GM18861 (cell line): ENCODE data around the gene HOXA9.

Experiments used
- ATAC-seq: cut with Tn5 transposase; IDR thresholded peaks from one replicate; pipeline ENCODE4 v1.9.1; 2021; ENCODE audit not compliant: unreplicated experiment

The HOXA9 gene

DNA sequence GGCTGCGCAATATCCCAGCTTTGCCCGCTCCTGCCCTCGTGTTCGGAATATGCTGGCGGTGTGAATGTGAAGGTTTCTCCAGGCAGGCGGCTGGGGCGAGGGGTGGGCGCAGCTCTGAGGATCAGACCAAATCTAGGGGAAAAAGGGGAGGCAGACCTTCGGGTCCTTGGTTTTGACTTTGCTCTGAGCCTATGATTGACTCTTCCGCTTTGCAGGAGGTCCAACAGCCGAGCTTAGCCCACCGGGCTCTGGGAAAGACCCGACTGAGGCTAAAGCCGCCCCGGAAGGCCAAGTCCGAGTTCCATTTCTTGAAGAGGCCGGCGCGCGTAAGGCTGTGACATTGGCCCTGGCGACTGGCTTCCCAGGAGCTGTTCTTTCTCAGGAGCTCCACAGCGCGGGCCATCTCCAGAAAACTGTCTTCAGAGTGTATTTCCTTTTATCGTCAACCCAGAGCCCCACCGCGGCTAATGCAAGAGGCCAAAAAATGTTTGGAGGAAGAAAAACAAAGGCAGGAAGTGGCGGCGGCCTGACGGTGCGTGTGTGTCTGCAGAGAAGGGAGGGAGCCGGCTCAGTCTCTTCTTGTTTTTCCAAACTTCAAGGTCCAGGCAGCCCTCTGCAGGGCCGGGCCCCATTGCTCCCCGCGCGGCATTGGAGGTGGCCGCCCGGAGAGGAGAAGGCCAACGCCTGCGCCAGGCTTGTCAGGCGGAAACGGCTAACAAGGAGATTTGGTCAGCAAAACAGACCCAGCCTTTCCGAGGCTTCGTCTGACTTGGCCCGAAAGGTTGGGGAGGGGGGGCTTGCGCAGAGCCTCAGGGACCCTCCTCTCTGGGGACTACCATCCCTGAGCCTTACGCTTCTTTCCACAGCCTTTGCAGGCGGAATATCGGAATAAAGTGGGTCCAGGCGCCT is 23.3 kb upstream of the HOXA9 start:
- ATAC-seq = no peak

DNA sequence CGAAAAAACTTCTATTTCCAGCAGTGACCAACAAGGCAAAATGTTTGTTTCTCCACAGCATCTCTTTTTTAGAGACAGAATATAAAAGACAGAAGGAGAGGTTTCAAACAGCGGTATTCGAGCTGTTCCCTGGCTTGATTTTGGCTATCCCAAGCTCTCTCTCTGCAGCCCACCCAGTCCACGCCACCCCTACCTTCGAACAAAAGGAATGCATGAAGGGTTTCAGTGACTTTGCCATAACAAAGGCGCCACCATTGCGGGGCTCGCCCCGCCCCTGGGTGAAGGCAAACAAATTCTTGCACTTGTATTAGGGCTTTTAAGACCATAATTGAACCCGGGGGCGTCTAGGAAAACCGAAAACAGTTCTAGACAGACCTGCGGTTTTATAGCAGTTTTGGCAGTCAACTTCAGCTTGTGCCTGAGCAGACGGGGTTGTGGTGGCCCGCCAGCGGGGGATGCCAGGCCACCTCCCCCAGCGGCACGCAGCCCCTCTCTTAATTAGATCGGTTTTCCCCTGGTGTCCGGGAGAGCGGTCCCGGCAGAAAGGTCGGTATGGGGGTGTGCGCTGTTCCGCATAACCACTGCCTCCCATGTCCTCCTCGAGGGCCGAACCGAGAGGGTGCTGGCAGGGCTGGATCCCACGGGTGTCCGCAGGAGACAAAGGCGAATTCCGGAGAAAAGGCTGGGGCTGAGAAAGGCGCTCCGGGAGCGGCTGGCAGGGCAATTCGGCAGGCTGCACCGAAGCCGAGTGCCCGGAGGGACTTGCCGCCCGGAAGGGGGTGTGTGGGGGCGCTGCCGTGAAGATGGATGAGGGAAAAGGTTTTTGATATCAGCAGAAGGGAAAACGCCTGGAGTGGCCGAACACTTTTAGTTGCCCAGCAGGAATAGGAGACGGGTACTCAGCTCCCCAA is 22.4 kb upstream of the HOXA9 start:
- no peak for ATAC-seq

DNA sequence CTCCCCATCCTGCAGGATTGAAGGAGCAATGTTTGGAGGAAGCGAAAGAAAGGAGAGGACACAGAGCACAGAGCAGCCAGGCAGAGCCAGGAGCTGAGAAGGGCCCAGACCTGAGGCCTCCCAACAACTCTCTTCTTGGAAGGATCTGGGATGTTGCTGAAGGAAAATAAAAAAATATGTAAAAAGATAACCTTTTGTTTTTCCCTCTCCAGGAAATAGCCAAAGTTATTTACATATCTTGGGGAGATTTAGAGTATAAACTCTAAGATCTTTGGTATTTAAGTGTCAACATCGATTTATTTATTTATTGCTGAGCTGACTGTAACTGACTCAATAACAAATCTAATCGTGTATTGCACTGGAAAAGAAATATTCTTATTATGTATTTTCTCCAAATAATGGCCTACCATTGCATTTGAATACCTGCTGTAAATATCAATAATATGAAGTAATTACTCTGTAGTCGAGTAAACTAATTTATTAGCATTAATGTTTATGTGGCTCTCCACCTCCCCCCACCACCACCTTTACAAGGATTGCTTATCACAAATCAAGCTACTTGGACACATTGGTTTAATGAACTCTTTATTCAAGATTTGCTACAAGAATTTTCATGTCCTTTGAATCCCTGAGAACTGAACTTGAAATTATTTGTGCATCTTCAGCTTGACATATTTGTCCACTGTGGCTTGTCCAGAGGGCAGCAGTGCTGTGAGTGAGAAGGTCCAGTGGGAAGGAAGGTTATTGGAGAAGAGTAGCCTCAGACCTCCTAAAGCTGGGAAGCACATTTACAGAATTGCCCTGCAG is 21.5 kb upstream of the HOXA9 start:
- ATAC-seq = no peak

- no peak for ATAC-seq
Observed at GRCh38 chr7:27185854-27186667, 20.7 kb upstream of the HOXA9 start.

DNA sequence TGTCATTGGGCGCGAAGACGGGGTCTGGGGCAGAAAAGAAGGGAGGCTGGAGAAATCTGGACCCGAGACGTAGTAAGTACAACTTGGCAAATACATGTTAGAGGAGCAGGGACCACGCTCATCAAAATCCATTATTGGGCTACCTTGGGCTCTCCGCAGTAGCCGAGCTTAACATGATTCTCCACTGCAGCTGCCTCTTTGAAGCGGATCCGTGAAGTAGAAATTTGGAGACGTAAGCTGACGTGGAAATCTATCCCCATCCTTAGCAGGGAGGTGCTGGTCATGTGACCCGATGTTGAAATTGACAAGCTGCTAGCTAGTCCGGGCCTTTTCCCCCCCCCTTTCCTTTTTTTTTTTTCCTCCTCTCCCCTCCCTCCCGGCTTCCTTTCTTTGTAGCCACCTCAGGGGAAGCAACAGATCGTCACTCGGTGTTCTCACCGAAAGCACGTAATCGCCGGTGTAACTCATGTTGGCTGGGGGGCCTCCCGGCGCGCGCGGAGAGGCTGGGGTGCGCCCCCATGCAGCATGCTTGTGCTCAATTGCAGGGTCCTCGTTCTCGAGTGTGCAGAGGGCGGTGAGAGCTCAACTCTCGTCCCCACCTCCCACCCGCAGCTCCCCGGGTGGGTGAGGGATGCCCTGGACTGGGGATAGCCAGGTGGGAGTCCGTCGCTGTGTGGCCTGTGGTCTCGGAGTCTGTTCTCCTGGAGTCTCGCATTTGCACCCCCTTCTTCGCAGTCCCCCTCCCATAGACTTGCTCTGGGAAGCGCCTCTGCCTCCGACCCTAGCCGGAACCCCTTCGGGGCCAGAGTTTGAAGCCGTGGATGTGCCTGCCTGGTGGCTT is 19.9 kb upstream of the HOXA9 start, which contains the start of gene HOXA11:
HOXA11 (minus strand) TSS at position 220 of the 841 bp plus-strand sequence; CDS start at position 132, 88 bp downstream.
- no peak for ATAC-seq

GRCh38 chr7:27184337-27185012 is 19.1 kb upstream of the HOXA9 start:
- ATAC-seq = no peak

DNA sequence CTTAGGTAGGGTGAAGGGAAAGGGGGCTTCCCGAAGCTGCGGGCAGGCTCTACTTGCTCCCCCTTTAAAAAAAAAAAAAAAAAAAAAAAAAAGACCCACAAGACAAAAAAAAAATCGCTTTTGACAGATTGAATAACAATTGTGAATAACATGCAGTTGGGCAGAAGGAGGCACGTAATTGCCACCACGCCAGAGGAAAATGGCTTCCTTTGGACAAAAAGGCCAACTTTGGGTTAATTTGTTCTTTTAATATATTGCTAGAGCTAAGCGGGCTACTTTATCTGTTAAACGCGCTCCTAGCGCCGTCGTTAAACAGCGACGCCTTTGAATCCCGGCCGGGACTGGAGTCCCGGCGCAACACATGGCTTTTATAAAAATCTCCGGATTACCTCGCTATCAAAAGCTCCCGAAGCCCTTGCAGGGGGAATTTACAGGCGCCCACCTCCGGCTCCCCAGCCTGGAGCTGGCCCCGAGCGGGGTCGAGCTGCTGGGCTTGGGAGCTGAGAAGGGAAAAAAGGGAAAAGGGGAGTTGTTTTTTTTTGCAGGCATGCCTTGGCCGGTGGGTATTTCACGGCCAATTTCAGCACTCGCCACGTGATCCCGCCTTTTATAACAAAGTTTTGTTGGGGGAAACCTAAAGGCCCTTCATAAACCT is 18.5 kb upstream of the HOXA9 start:
- ATAC-seq = no peak

- ATAC-seq = no peak
Observed at GRCh38 chr7:27182861-27183681, 17.7 kb upstream of the HOXA9 start.

DNA sequence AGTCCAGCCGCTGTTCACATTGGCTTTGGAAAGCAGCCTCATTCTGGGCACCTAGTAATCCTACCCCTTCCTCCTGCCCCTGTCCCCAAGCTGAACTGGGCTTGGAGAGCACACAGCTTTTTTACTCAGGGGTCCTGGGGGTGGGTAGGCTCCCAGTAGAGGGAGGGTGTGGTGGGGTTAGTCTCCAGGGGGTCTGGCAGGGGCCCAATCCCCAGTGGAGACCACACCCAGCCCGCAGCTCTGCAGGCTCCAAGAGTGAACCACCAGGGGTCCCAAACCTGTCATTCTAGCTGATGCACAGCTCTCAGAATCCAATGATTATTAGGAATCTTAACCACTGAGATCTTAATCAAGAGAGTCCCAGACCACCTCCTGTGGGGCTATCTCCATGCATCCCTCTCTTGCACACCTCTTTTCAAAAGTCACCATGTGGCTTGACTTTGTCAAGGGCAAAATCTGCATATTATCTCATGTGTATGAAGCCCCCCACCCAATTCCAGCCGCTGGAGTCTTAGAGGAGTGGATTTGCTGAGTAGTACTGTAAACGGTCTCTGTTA is 17.0 kb upstream of the HOXA9 start:
- no peak for ATAC-seq

GRCh38 chr7:27181795-27182275 is 16.5 kb upstream of the HOXA9 start:
- no peak for ATAC-seq

- no peak for ATAC-seq
Observed at GRCh38 chr7:27180431-27181420, 15.4 kb upstream of the HOXA9 start.

GRCh38 chr7:27179503-27180430 is 14.4 kb upstream of the HOXA9 start:
- ATAC-seq = no peak

DNA sequence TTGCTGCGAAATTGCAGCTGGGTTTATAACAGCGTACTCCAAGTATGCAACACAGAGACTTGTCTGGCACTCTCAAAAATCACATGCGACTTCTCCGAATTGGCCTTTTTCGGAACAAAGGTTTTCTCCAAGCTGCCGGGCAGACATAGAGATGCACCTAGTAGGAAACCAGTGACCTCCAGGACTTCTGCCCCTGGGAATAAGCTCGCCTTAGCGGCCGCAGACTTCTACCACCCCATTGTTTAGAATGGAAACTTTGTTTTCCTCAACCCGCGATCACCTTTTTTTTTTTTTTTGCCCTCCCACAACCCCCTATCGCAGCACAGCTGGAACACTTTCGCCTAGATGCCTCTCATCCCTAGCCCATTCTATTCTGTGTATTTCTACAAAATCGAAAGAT is 13.7 kb upstream of the HOXA9 start:
- no peak for ATAC-seq

- no peak for ATAC-seq
Observed at GRCh38 chr7:27178366-27178765, 13.0 kb upstream of the HOXA9 start.
